Measurements from ENCODE around the gene RCAN1.

RCAN1 gene

GRCh38 chr21:34593954-34594531 lies 20.9 kb downstream of the RCAN1 start:
- no peak for FAIRE-seq
- no peak for TF ChIP-seq CTCF (IDR thresholded peaks at IDR 0.05; ENCODE audit: insufficient read depth, missing control alignments)

GRCh38 chr21:34593423-34593822 lies 21.5 kb downstream of the RCAN1 start:
- TF ChIP-seq CTCF (IDR thresholded peaks at IDR 0.05; ENCODE audit: insufficient read depth, missing control alignments), result no peak
- DNase-seq (ENCODE audit: insufficient read length, low spot score) (no peak), FAIRE-seq (no peak)

More at GRCh38 chr21:34593954-34594531, 20.9 kb downstream of the RCAN1 start:
- DNase-seq (ENCODE audit: insufficient read length, low spot score), result no peak

GRCh38 chr21:34592120-34592955 lies 22.6 kb downstream of the RCAN1 start:
- TF ChIP-seq CTCF (IDR thresholded peaks at IDR 0.05; ENCODE audit: insufficient read depth, missing control alignments), result no peak
- no peak for FAIRE-seq
- no peak for DNase-seq (ENCODE audit: insufficient read length, low spot score)

GRCh38 chr21:34590520-34590919 lies 24.4 kb downstream of the RCAN1 start:
- FAIRE-seq, result no peak
- TF ChIP-seq CTCF (IDR thresholded peaks at IDR 0.05; ENCODE audit: insufficient read depth, missing control alignments), result no peak
- DNase-seq (ENCODE audit: insufficient read length, low spot score), result no peak

GRCh38 chr21:34589511-34590282 lies 25.2 kb downstream of the RCAN1 start:
- DNase-seq (ENCODE audit: insufficient read length, low spot score), result no peak
- FAIRE-seq, result no peak
- no peak for TF ChIP-seq CTCF (IDR thresholded peaks at IDR 0.05; ENCODE audit: insufficient read depth, missing control alignments)

GRCh38 chr21:34583926-34584563 lies 30.9 kb downstream of the RCAN1 start:
- FAIRE-seq (no peak), DNase-seq (ENCODE audit: insufficient read length, low spot score) (no peak)
- no peak for TF ChIP-seq CTCF (IDR thresholded peaks at IDR 0.05; ENCODE audit: insufficient read depth, missing control alignments)
